GM18907 (cell line): ENCODE measurements around the gene TBX5.

Source experiments
- ATAC-seq: cut with Tn5 transposase; IDR thresholded peaks from one replicate; pipeline ENCODE4 v1.9.1; 2021; ENCODE audit warnings: mild to moderate bottlenecking, moderate library complexity; ENCODE audit not compliant: unreplicated experiment

The TBX5 gene

GRCh38 chr12:114434341-114434740 lies 28.4 kb upstream of the TBX5 start:
- no peak for ATAC-seq

GRCh38 chr12:114431902-114432301 lies 26.0 kb upstream of the TBX5 start:
- no peak for ATAC-seq

- ATAC-seq: no peak
These were observed 24.4 kb upstream of the TBX5 start for GRCh38 chr12:114430306-114430705.

- ATAC-seq: no peak
These were observed 19.2 kb upstream of the TBX5 start for GRCh38 chr12:114425031-114425626.

- ATAC-seq: no peak
These were observed 15.0 kb upstream of the TBX5 start for GRCh38 chr12:114420944-114421335.

- no peak for ATAC-seq
These were observed 14.4 kb upstream of the TBX5 start for GRCh38 chr12:114420182-114420943.

GRCh38 chr12:114416028-114416427 lies 10.1 kb upstream of the TBX5 start:
- ATAC-seq: no peak

GRCh38 chr12:114415525-114415868 lies 9.6 kb upstream of the TBX5 start:
- no peak for ATAC-seq

GRCh38 chr12:114414866-114415524 lies 9.1 kb upstream of the TBX5 start:
- no peak for ATAC-seq

GRCh38 chr12:114414031-114414865 lies 8.3 kb upstream of the TBX5 start:
- ATAC-seq: no peak

GRCh38 chr12:114412825-114413749 lies 7.1 kb upstream of the TBX5 start:
- no peak for ATAC-seq

GRCh38 chr12:114412307-114412706 lies 6.4 kb upstream of the TBX5 start:
- no peak for ATAC-seq

- no peak for ATAC-seq
These were observed 5.3 kb upstream of the TBX5 start for GRCh38 chr12:114411071-114411837.

- no peak for ATAC-seq
These were observed 4.1 kb upstream of the TBX5 start for GRCh38 chr12:114409852-114410600.

GRCh38 chr12:114408886-114409851 lies 3.2 kb upstream of the TBX5 start:
- no peak for ATAC-seq

- ATAC-seq: no peak
These were observed 2.5 kb upstream of the TBX5 start for GRCh38 chr12:114408471-114408885.

GRCh38 chr12:114407842-114408411 lies 2.0 kb upstream of the TBX5 start:
- ATAC-seq: no peak
